ENCODE measurements around the gene YAF2.

YAF2 gene

GRCh38 chr12:42267413-42268190 lies 29.6 kb upstream of the YAF2 start:
- no peak for TF ChIP-seq CTCF (IDR thresholded peaks at IDR 0.05; ENCODE audit: insufficient read depth, missing control alignments)
- FAIRE-seq (no peak), DNase-seq (ENCODE audit: insufficient read length, low spot score) (no peak)

- TF ChIP-seq CTCF (IDR thresholded peaks at IDR 0.05; ENCODE audit: insufficient read depth, missing control alignments), result no peak
- DNase-seq (ENCODE audit: insufficient read length, low spot score) (no peak), FAIRE-seq (no peak)
These were observed 28.7 kb upstream of the YAF2 start for GRCh38 chr12:42266579-42267230.

DNA sequence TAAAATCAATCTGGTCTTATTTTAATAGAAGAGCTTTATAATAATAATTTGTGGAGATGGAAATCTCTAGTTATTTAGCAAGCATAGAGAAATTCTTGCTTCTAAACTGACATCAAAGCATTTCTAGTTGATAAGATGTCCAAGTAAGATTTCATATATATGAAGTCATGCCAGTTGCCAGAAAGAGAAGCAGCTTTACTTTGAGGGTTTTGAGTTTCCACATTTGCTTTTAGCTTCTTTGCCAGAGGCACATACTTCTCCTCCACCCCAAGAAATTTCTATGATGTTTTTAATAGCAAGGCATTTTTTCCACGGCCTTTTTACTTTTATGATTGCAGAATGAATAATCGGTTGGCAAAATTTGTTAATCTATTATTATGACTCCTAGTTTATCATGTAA lies 24.2 kb upstream of the YAF2 start:
- no peak for DNase-seq (ENCODE audit: insufficient read length, low spot score)
- FAIRE-seq, result no peak
- TF ChIP-seq CTCF (IDR thresholded peaks at IDR 0.05; ENCODE audit: insufficient read depth, missing control alignments), result no peak

- no peak for TF ChIP-seq CTCF (IDR thresholded peaks at IDR 0.05; ENCODE audit: insufficient read depth, missing control alignments)
- no peak for DNase-seq (ENCODE audit: insufficient read length, low spot score)
- no peak for FAIRE-seq
These were observed 23.7 kb upstream of the YAF2 start for GRCh38 chr12:42261708-42262107.

GRCh38 chr12:42260518-42260917 lies 22.5 kb upstream of the YAF2 start:
- no peak for FAIRE-seq
- no peak for DNase-seq (ENCODE audit: insufficient read length, low spot score)

DNA sequence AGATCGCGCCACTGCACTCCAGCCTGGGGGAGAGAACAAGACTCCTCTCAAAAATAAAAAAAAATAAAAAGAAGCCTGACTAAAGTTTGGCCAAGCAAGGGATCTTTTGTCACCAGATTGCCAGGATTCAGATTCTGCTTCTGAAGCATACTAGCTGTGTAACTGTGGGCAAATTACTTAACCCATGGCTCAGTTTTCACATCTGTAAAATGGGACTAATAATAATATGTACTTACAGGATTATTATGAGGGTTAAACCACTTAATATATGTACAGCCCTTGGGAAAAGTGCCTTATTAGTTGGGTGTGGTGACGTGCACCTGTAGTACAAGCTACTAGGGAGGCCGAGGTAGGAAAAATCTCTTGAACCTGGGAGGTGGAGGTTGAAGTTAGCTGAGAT lies 21.7 kb upstream of the YAF2 start:
- TF ChIP-seq CTCF (IDR thresholded peaks at IDR 0.05; ENCODE audit: insufficient read depth, missing control alignments), result no peak
- no peak for DNase-seq (ENCODE audit: insufficient read length, low spot score)
- no peak for FAIRE-seq

More at GRCh38 chr12:42260518-42260917, 22.5 kb upstream of the YAF2 start:
- no peak for TF ChIP-seq CTCF (IDR thresholded peaks at IDR 0.05; ENCODE audit: insufficient read depth, missing control alignments)

GRCh38 chr12:42255866-42256261 lies 17.8 kb upstream of the YAF2 start:
- DNase-seq (ENCODE audit: insufficient read length, low spot score), result no peak
- no peak for TF ChIP-seq CTCF (IDR thresholded peaks at IDR 0.05; ENCODE audit: insufficient read depth, missing control alignments)

More at GRCh38 chr12:42255866-42256261, 17.8 kb upstream of the YAF2 start:
- no peak for FAIRE-seq

Data from D721Med (cell line).